ENCODE data around the gene KCNA2. TPM values are rescaled to one million over a fixed set of nuclear protein-coding genes. Genes with fewer than 3 reads are reported as not detected.

KCNA2 gene
- total RNA-seq, 2 donors from 2014 or later, result 1.3 TPM

- intact Hi-C loops (cut with DNase I), result no loop called here
- WGBS, 2 donors, result 50 to 83% methylated on average over 1 of the region's 1 CpG
- TF ChIP-seq CTCF (IDR thresholded peaks at IDR 0.05) (no peak), POLR2A (IDR thresholded peaks at IDR 0.05) (no peak)
- DNase-seq, result no peak
- Histone ChIP-seq H3K36me3 (replicated peaks in 1 of 2; ENCODE audit: insufficient read depth in 1 of 2, low read depth in 2 of 2) (no peaks in the 10 kb centered on the region), H3K4me3 (no peak overlapping the region), H3K9me3 (no peaks in the 10 kb centered on the region), H3K27ac (no peak overlapping the region), H3K4me1 (no peaks in the 10 kb centered on the region), H3K27me3 (no peaks in the 10 kb centered on the region)
- ATAC-seq, result no peak
These were observed 17.7 kb downstream of the KCNA2 start for GRCh38 chr1:110588486-110588885.

- TF ChIP-seq POLR2A (IDR thresholded peaks at IDR 0.05) (no peak), CTCF (IDR thresholded peaks at IDR 0.05) (no peak)
- DNase-seq (no peak), ATAC-seq (no peak)
- no peaks in the 10 kb centered on the region for H3K4me1 ChIP-seq
- no peaks in the 10 kb centered on the region for H3K9me3 ChIP-seq
- intact Hi-C loops (cut with DNase I), result no loop called here
- 81 to 84% methylated on average over 4 of the region's 4 CpGs for WGBS, 2 donors
- H3K27me3 ChIP-seq, result no peaks in the 10 kb centered on the region
- no peak overlapping the region for H3K27ac ChIP-seq
- H3K36me3 ChIP-seq (replicated peaks in 1 of 2; ENCODE audit: insufficient read depth in 1 of 2, low read depth in 2 of 2), result no peaks in the 10 kb centered on the region
- H3K4me3 ChIP-seq, result no peak overlapping the region
These were observed 18.3 kb downstream of the KCNA2 start for GRCh38 chr1:110587906-110588305.

- WGBS, 2 donors, result 67 to 100% methylated on average over 1 of the region's 1 CpG
These were observed 20.7 kb downstream of the KCNA2 start for GRCh38 chr1:110585481-110585880.

GRCh38 chr1:110584045-110584444, 22.1 kb downstream of the KCNA2 start:
- no peak for TF ChIP-seq POLR2A (IDR thresholded peaks at IDR 0.05)
- no peak for TF ChIP-seq CTCF (IDR thresholded peaks at IDR 0.05)
- Histone ChIP-seq H3K4me1 (no peaks in the 10 kb centered on the region), H3K27me3 (no peaks in the 10 kb centered on the region), H3K4me3 (no peak overlapping the region), H3K9me3 (no peaks in the 10 kb centered on the region), H3K27ac (no peak overlapping the region), H3K36me3 (replicated peaks in 1 of 2; ENCODE audit: insufficient read depth in 1 of 2, low read depth in 2 of 2) (no peaks in the 10 kb centered on the region)
- WGBS, 2 donors, result 85 to 86% methylated on average over 8 of the region's 8 CpGs
- peak in 1 of 4 donors; percentile 3 for DNase-seq
- intact Hi-C loops (cut with DNase I), result no loop called here
- no peak for ATAC-seq

More at GRCh38 chr1:110585481-110585880, 20.7 kb downstream of the KCNA2 start:
- Histone ChIP-seq H3K27me3 (no peaks in the 10 kb centered on the region), H3K27ac (no peak overlapping the region), H3K9me3 (no peaks in the 10 kb centered on the region), H3K4me3 (no peak overlapping the region), H3K36me3 (replicated peaks in 1 of 2; ENCODE audit: insufficient read depth in 1 of 2, low read depth in 2 of 2) (no peaks in the 10 kb centered on the region), H3K4me1 (no peaks in the 10 kb centered on the region)
- ATAC-seq (no peak), DNase-seq (no peak)
- intact Hi-C loops (cut with DNase I), result no loop called here
- TF ChIP-seq POLR2A (IDR thresholded peaks at IDR 0.05), result no peak

GRCh38 chr1:110583505-110583904, 22.7 kb downstream of the KCNA2 start:
- DNase-seq, result no peak
- 91 to 96% methylated on average over 5 of the region's 5 CpGs for WGBS, 2 donors
- no peak for TF ChIP-seq POLR2A (IDR thresholded peaks at IDR 0.05)
- no peak for TF ChIP-seq CTCF (IDR thresholded peaks at IDR 0.05)
- no peaks in the 10 kb centered on the region for H3K9me3 ChIP-seq
- no peaks in the 10 kb centered on the region for H3K36me3 ChIP-seq (replicated peaks in 1 of 2; ENCODE audit: insufficient read depth in 1 of 2, low read depth in 2 of 2)
- intact Hi-C loops (cut with DNase I), result no loop called here
- no peak for ATAC-seq
- H3K4me1 ChIP-seq, result no peaks in the 10 kb centered on the region
- no peaks in the 10 kb centered on the region for H3K27me3 ChIP-seq
- no peak overlapping the region for H3K27ac ChIP-seq
- H3K4me3 ChIP-seq, result no peak overlapping the region
